Retinal pigment epithelial cell (primary cell): ENCODE results near the gene LRRC72.
"Not testable (repeated sequence)": the region's sequence is repeated elsewhere in the genome, so short reads cannot be mapped to it uniquely, and the experiment has no call there.

ENCODE experiments used
- DNase-seq: peaks from one replicate; pipeline ENCODE4 v3.0.0-alpha.2; 2010; ENCODE audit warnings: low read depth
- H3K4me3 ChIP-seq: 2 replicates; pipeline ENCODE4 v1.5.1; 2011; ENCODE audit warnings: mild to moderate bottlenecking, low read length, control low read depth, moderate library complexity
- CTCF ChIP-seq: conservative IDR thresholded peaks from 2 replicates; pipeline ENCODE4 v1.5.1; 2011; ENCODE audit warnings: low read depth, low read length, control low read depth, inconsistent platforms

LRRC72 gene

DNA sequence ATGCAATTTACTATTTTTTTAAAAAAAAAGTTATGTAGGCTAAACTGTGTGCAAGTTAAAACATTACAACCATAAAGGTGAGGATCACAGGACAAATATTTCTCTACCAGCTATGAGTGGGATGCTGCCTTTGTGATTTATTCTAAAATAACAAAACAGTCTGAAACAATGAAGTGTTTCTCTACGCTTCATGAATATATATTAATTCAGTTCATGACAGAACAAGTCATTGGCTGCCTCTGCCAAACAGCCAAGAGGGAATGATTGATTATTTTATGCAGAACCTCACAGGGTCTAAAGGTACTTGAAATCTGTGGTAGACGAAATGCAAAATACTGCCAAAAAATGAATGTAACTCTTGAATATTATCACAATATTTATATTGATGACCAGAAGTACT is 32.1 kb upstream of the LRRC72 start:
- no peak for TF ChIP-seq CTCF
- H3K4me3 ChIP-seq: no peak overlapping the region
- DNase-seq: no peak

- DNase-seq: no peak
- no peak for TF ChIP-seq CTCF
- H3K4me3 ChIP-seq: no peak overlapping the region
Measured at GRCh38 chr7:16494955-16495719, 31.5 kb upstream of the LRRC72 start.

DNA sequence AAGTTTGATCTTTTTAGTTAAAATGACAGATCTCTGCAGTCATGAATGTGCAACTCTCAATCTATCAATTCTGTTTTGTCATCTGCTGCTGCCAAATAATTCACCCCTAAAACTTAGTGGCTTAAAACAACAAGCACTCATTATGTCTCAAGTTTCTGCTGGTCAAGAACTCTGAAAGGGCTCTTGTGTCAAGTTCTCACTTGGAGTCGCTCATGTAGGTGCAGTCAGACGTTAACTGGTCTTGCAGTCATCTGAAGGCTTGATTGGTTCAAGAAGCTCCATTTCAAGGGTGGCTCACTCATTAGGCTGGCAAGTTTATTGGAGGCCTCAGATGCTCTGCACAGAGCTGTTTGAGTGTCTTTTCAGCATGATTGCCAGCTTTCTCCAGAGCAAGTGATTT is 28.5 kb upstream of the LRRC72 start:
- H3K4me3 ChIP-seq: no peak overlapping the region
- no peak for TF ChIP-seq CTCF
- DNase-seq: no peak

DNA sequence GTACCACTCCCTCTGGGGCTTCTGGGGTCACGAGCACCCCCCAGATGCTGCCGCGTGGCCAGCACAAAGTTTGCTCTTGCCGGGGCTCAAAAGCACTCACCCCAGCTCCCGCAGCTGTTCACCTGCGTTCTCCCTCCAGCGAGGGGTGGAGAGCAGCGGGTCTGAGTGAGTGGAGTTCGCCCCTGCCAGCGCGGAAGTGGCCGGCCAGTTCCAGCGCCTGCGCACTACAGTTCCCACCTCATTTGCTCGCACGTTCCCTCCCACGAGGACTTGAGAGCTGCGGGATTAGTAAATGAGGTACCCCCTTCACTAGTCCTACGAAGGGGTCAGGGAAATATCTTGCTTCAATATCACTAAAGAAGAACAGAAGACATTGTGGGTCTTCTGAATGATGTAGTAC is 24.3 kb upstream of the LRRC72 start:
- no peak for TF ChIP-seq CTCF
- DNase-seq: no peak
- H3K4me3 ChIP-seq: no peak overlapping the region

GRCh38 chr7:16504019-16504418 is 22.6 kb upstream of the LRRC72 start:
- no peak for TF ChIP-seq CTCF
- no peak for DNase-seq
- no peak overlapping the region for H3K4me3 ChIP-seq

DNA sequence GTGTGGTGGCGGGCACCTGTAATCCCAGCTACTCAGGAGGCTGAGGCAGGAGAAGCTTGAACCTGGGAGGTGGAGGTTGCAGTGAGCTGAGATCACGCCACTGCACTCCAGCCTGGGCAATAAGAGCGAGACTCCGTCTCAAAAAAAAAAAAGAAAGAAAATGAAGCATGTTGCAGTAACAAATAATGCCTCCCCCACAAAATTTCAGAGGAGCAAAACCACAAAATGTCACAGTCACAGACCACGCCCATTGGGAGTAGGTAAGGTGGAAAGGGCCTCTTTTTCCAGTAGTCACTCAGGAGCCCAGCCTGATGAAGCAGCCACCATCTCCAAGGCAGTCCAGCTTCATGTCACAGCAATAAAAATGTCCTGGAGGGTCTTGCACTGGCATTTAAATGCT is 20.2 kb upstream of the LRRC72 start:
- H3K4me3 ChIP-seq, DNase-seq: not testable (repeated sequence)

DNA sequence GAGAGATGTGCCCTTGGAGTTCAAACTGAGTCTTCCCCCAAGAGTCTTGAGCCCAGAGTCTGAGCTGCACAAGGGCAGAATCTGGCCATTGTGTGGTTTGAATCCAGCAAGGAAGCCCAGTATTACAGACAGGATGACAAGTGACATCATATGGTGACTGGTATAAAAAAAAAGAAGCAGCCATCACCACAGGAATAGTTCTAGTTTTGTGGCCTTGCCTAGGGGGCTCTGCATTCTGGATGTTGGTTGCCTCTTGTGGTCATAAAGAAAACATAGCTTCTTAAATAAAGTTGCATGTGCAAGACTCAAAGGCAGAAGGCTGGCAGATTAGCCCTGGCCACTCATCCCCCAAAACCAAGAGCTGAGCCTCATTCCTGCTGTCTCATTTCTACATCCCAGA is 16.8 kb upstream of the LRRC72 start:
- DNase-seq: no peak
- peak; percentile 1 for TF ChIP-seq CTCF
- no peak overlapping the region for H3K4me3 ChIP-seq
